Tibial nerve (tissue), 4 donors: ENCODE results near the gene UBA7.

Experiments used
- CTCF ChIP-seq, 5 experiments: fragments of 200-600 bp in 3 of 5; fragments of 450-650 bp in 2 of 5; sonication (generic) in 3 of 5; IDR thresholded peaks; one replicate each; pipeline ENCODE4 v1.5.1; 2016 to 2019; ENCODE audit warnings: antibody characterized with exemption in 5 of 5, mild to moderate bottlenecking in 3 of 5, moderate library complexity in 2 of 5
- EP300 ChIP-seq, 2 donors: sonication (generic); formaldehyde crosslinking; IDR thresholded peaks; one replicate each; pipeline ENCODE4 v1.6.1; 2017; ENCODE audit warnings: antibody characterized with exemption in 2 of 2, mild to moderate bottlenecking in 1 of 2
- POLR2A ChIP-seq, 2 donors: fragments of 450-650 bp; IDR thresholded peaks; one replicate each; pipeline ENCODE4 v1.6.1; 2017; ENCODE audit warnings: antibody characterized with exemption in 2 of 2, mild to moderate bottlenecking in 2 of 2, moderate library complexity in 2 of 2

- TF ChIP-seq CTCF (IDR thresholded peaks at IDR 0.05) (no peak), POLR2A (IDR thresholded peaks at IDR 0.05) (no peak), EP300 (IDR thresholded peaks at IDR 0.05) (no peak)
Measured at GRCh38 chr3:49756036-49756435, 57.7 kb downstream of the UBA7 start.
